ENCODE measurements around the gene POLD1. TPM values are rescaled to one million over a fixed set of nuclear protein-coding genes. Genes with fewer than 3 reads are reported as not detected.
"Not testable (repeated sequence)": the region's sequence is repeated elsewhere in the genome, so short reads cannot be mapped to it uniquely, and the experiment has no call there.

POLD1 gene
- polyA plus RNA-seq, 1 of the 3 experiments (the other 2 are of a cell fraction): 33.6 TPM

DNA sequence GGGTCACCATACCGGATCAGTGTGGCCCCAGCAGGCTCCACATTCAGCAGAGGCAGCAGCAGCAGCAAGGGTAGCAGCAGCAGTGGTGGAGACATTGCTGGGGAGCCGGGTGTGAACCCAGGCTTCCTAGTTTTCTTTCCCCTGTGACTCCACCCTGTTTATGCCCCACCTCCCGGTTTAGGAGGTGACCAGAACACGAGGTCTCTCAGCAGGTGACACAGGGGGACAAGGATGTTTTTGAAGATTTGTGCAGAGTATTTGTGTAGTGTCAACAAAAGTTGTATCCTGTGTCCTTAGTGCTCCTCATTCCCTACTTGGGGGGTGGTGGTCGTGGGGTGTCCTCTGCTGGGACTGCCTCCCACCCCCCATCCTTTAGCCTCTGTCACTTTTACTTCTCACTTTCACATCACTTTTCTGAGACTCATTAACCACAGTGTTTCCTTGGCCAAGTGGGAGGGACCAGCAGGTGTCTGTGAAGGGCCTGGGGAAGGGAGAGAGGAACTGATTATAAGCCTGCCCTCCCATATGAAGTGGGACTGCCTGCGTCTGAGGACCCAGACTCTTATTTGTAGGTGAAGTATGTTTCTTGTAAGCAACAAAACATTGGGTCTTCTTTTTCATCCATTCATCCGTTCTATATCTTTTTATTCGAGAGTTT, 39.4 kb upstream of the POLD1 start:
- H3K36me3 ChIP-seq (replicated peaks in 1 of 2; ENCODE audit: control insufficient read depth in 1 of 2, insufficient read depth in 2 of 2, low read length in 1 of 2): no peaks in the 10 kb centered on the region
- ChIA-PET CTCF (no interaction called here), POLR2A (no interaction called here)
- H3K4me3 ChIP-seq (ENCODE audit: low read depth in 2 of 2, low read length in 1 of 2): no peak overlapping the region
- no peaks in the 10 kb centered on the region for H3K27me3 ChIP-seq (ENCODE audit: insufficient read depth)
- H3K4me2 ChIP-seq: no peak overlapping the region
- no peaks in the 10 kb centered on the region for H3K79me2 ChIP-seq (ENCODE audit: insufficient read depth)
- H3K27ac ChIP-seq (ENCODE audit: low read depth in 2 of 2, low read length in 1 of 2): no peak overlapping the region
- WGBS (ENCODE audit: low lambda C conversion rate): 39% methylated on average over 8 of the region's 8 CpGs
- H2AFZ ChIP-seq (ENCODE audit: low read depth): no peak overlapping the region
- DNase-seq: no peak
- no peaks in the 10 kb centered on the region for H3F3A ChIP-seq (replicated peaks; ENCODE audit: insufficient read depth)
- H4K20me1 ChIP-seq (ENCODE audit: insufficient read depth): no peaks in the 10 kb centered on the region
- TF ChIP-seq TCF12 (IDR thresholded peaks at IDR 0.05) (no peak), RFX5 (IDR thresholded peaks at IDR 0.05; ENCODE audit: low read length) (no peak), EZH2phosphoT487 (IDR thresholded peaks at IDR 0.05; ENCODE audit: borderline replicate concordance, low read depth) (no peak), JUND (IDR thresholded peaks at IDR 0.05) (no peak), FOXJ3 (CRISPR knock-in tag; IDR thresholded peaks at IDR 0.05) (no peak), NRF1 (IDR thresholded peaks at IDR 0.05; ENCODE audit: low read depth, low read length) (no peak), CHD2 (IDR thresholded peaks at IDR 0.05; ENCODE audit: low read length, partially characterized antibody) (no peak), EP300 (IDR thresholded peaks at IDR 0.05; ENCODE audit: borderline replicate concordance in 1 of 2, low read depth in 1 of 2, low read length in 1 of 2) (no peak), NFIC (IDR thresholded peaks at IDR 0.05; ENCODE audit: borderline replicate concordance) (no peak), MEF2A (IDR thresholded peaks at IDR 0.05; ENCODE audit: borderline replicate concordance, low read depth) (no peak), FOXM1 (IDR thresholded peaks at IDR 0.05; ENCODE audit: low read depth) (no peak), ELF1 (IDR thresholded peaks at IDR 0.05) (no peak), POLR2AphosphoS5 (IDR thresholded peaks at IDR 0.05; ENCODE audit: low read depth, low read length) (no peak), YY1 (IDR thresholded peaks at IDR 0.05; ENCODE audit: low read depth) (no peak), RXRA (IDR thresholded peaks at IDR 0.05; ENCODE audit: borderline replicate concordance, low read depth) (no peak), TEAD4 (IDR thresholded peaks at IDR 0.05; ENCODE audit: borderline replicate concordance, insufficient read depth) (no peak)
- TF ChIP-seq, protein P1, sequence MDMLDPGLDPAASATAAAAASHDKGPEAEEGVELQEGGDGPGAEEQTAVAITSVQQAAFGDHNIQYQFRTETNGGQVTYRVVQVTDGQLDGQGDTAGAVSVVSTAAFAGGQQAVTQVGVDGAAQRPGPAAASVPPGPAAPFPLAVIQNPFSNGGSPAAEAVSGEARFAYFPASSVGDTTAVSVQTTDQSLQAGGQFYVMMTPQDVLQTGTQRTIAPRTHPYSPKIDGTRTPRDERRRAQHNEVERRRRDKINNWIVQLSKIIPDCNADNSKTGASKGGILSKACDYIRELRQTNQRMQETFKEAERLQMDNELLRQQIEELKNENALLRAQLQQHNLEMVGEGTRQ (IDR thresholded peaks at IDR 0.05; ENCODE audit: borderline replicate concordance, low read depth, low read length): no peak
- TF ChIP-seq, protein P2, sequence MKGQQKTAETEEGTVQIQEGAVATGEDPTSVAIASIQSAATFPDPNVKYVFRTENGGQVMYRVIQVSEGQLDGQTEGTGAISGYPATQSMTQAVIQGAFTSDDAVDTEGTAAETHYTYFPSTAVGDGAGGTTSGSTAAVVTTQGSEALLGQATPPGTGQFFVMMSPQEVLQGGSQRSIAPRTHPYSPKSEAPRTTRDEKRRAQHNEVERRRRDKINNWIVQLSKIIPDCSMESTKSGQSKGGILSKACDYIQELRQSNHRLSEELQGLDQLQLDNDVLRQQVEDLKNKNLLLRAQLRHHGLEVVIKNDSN (IDR thresholded peaks at IDR 0.05; ENCODE audit: borderline replicate concordance, low read depth): no peak
- no peaks in the 10 kb centered on the region for H3K9me2 ChIP-seq
- H3K4me1 ChIP-seq (ENCODE audit: control insufficient read depth in 1 of 2, insufficient read depth in 2 of 2, low read depth in 1 of 2, low read length in 1 of 2): no peaks in the 10 kb centered on the region
- H3K9me3 ChIP-seq: 0 out of 2 replicates have a peak, but pooled peaks cover 14% of the 10 kb centered on the region
- no peak overlapping the region for H3K9ac ChIP-seq

DNA sequence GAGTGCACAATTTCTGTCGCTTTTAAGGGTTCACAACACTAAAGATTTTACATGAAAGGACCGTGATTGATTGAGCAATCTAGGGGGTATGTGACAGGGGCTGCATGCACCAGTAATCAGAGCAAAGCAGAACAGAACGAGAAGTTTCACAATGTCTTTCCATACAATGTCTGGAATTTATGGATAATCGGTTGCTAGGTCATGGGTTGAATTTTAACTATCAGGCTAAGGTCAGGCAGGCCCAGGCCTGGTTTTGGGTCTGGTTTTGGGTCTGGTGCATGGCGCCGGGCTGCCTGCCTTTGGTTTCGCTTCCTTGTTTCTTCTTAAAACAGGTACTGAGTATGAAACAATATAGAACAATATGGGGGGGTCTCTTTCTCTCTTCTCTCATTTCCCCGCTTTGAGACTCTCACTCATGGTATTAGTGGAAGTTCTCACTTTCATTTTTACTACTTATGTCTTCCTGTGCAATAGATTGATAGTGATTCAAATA, 37.0 kb upstream of the POLD1 start:
- 57% methylated on average over 8 of the region's 8 CpGs for WGBS (ENCODE audit: low lambda C conversion rate)
- H4K20me1 ChIP-seq (ENCODE audit: insufficient read depth): not testable (repeated sequence)

More for the DNA sequence above, 37.0 kb upstream of the POLD1 start:
- not testable (repeated sequence) for H3K9ac ChIP-seq; H3K27me3 ChIP-seq (ENCODE audit: insufficient read depth); H3K27ac ChIP-seq (ENCODE audit: low read depth in 2 of 2, low read length in 1 of 2); H3K4me2 ChIP-seq; H2AFZ ChIP-seq (ENCODE audit: low read depth); H3K9me2 ChIP-seq; H3K79me2 ChIP-seq (ENCODE audit: insufficient read depth); H3F3A ChIP-seq (replicated peaks; ENCODE audit: insufficient read depth); H3K4me3 ChIP-seq (ENCODE audit: low read depth in 2 of 2, low read length in 1 of 2); H3K36me3 ChIP-seq (replicated peaks in 1 of 2; ENCODE audit: control insufficient read depth in 1 of 2, insufficient read depth in 2 of 2, low read length in 1 of 2); DNase-seq; H3K4me1 ChIP-seq (ENCODE audit: control insufficient read depth in 1 of 2, insufficient read depth in 2 of 2, low read depth in 1 of 2, low read length in 1 of 2)
- ChIA-PET CTCF (interaction anchor here (0.6 to 1.8 kb wide), 3 partner anchors 10 to 22 kb away, joined by 3 to 8 read pairs (median 3); no protein-coding TSS in a partner anchor), POLR2A (interaction anchor here (0.6 to 1.5 kb wide), 2 partner anchors 10 to 1570 kb away, joined by 3 to 4 read pairs; no protein-coding TSS in a partner anchor)
- H3K9me3 ChIP-seq: 0 out of 2 replicates have a peak, but pooled peaks cover 14% of the 10 kb centered on the region

Measured in SK-N-SH (cell line).